ENCODE data around the gene TIPRL.
"Not testable (repeated sequence)": the region's sequence is repeated elsewhere in the genome, so short reads cannot be mapped to it uniquely, and the experiment has no call there.

Gene TIPRL

DNA sequence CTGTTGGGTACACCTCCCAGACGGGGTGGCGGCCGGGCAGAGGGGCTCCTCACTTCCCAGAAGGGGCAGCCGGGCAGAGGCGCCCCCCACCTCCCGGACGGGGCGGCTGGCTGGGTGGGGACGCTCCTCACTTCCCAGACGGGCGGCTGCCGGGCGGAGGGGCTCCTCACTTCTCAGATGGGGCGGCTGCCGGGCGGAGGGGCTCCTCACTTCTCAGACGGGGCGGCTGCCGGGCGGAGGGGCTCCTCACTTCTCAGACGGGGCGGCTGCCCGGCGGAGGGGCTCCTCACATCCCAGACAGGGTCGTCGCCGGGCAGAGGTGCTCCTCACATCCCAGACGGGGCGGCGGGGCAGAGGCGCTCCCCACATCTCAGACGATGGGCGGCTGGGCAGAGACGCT is 28.9 kb downstream of the TIPRL start:
- H3K27ac Mint-ChIP-seq; H3K4me1 Mint-ChIP-seq; ATAC-seq (replicated peaks); H3K4me3 Mint-ChIP-seq; DNase-seq; H3K27me3 Mint-ChIP-seq; H3K9me3 Mint-ChIP-seq: not testable (repeated sequence)
- H3K36me3 Mint-ChIP-seq = peaks cover 20 to 42% of the 10 kb centered on the region in 2 donors

DNA sequence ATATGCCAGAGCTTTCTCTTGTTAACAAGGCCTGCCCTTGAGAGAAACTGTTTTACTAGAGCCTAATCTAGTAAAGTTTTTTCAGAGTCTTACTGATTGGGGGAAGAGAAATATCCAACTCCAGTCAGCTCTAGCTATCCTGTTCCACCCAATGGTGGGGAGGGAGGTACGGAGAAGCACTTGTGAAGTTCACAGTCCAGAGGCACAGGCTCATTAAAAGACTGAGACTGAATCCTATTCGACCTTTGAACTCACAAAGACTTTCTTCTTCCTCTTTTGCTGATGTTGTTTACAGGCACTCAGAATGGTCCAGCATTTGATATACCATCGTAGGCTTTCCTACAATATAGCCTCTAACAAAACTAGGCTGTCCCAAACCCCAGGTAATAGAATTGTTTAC is 31.6 kb downstream of the TIPRL start:
- no peaks in the 10 kb centered on the region for H3K4me1 Mint-ChIP-seq
- peaks cover 15 to 27% of the 10 kb centered on the region in 2 donors for H3K36me3 Mint-ChIP-seq
- no peak overlapping the region for H3K4me3 Mint-ChIP-seq
- H3K9me3 Mint-ChIP-seq = peaks cover 13 to 15% of the 10 kb centered on the region in 2 donors
- ATAC-seq (replicated peaks) (no peak), DNase-seq (no peak)
- H3K27me3 Mint-ChIP-seq = no peaks in the 10 kb centered on the region
- no peak overlapping the region for H3K27ac Mint-ChIP-seq

DNA sequence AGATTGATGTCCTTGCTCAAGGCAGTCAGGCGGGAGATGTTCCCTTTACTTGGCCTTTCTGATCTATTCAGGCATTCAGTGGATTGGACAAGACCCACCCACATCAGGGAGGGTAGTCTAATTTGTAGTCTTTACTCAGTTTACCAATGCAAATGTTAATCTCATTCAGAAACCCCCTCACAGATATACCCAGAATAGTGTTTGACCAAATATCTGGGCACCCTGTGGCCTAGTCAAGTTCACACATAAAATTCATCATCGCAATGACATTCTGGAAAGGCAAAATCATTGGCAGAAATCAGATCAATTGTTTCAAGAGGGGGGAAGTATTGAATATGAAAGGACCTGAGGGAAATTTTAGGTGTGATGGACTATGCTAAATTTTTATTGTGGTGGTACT is 34.6 kb downstream of the TIPRL start:
- DNase-seq = no peak
- no peak for ATAC-seq (replicated peaks)
- H3K36me3 Mint-ChIP-seq = peaks cover 10 to 16% of the 10 kb centered on the region in 2 donors
- H3K9me3 Mint-ChIP-seq = peaks cover 9 to 15% of the 10 kb centered on the region in 2 donors
- no peaks in the 10 kb centered on the region for H3K27me3 Mint-ChIP-seq
- H3K27ac Mint-ChIP-seq = no peak overlapping the region
- H3K4me1 Mint-ChIP-seq = no peaks in the 10 kb centered on the region
- no peak overlapping the region for H3K4me3 Mint-ChIP-seq

DNA sequence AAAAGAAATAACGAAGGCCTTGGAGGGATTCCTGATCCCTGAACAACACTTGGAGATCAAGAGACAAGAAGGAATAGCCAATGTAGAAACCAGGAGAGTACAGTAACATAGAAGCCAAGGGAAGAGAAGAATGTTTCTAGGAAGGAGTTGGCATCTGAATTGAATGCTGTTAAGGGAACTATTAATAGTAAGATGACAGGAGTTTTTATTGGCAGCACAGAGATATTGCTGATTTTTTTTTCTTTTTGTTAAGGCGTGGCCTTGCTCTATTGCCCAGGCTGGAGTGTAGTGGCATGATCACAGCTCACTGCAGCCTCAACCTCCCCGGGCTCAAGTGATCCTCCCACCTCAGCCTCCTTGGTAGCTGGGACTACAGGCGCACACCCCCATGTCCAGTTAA is 37.4 kb downstream of the TIPRL start:
- no peaks in the 10 kb centered on the region for H3K27me3 Mint-ChIP-seq
- H3K27ac Mint-ChIP-seq = no peak overlapping the region
- peaks cover 8 to 11% of the 10 kb centered on the region in 2 donors for H3K36me3 Mint-ChIP-seq
- no peak overlapping the region for H3K4me3 Mint-ChIP-seq
- no peak for ATAC-seq (replicated peaks)
- H3K9me3 Mint-ChIP-seq = peaks cover 9 to 14% of the 10 kb centered on the region in 2 donors
- no peaks in the 10 kb centered on the region for H3K4me1 Mint-ChIP-seq
- DNase-seq = no peak

DNA sequence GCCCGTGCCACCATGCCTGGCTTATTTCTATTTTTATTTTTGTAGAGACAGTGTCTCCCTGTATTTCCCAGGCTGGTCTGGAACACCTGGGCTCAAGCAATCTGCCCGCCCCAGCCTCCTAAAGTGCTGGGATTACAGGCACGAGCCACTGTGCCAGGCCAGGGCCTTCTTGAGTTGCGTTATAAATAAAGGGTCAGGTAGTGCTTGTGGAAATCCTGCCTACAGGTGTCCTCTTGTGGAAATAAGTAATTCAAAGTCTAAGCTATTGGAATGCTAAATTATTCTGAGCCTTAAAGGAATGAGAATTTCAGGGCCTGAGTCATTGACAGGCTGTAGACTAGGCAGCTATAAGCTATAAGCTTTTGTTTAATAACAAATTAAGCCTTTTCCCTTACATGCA is 38.9 kb downstream of the TIPRL start:
- no peak for ATAC-seq (replicated peaks)
- DNase-seq = no peak
- Mint-ChIP-seq H3K36me3 (peaks cover 4 to 7% of the 10 kb centered on the region in 2 donors), H3K4me3 (no peak overlapping the region), H3K27me3 (no peaks in the 10 kb centered on the region), H3K4me1 (no peaks in the 10 kb centered on the region), H3K27ac (no peak overlapping the region), H3K9me3 (peaks cover 5 to 9% of the 10 kb centered on the region in 2 donors)

DNA sequence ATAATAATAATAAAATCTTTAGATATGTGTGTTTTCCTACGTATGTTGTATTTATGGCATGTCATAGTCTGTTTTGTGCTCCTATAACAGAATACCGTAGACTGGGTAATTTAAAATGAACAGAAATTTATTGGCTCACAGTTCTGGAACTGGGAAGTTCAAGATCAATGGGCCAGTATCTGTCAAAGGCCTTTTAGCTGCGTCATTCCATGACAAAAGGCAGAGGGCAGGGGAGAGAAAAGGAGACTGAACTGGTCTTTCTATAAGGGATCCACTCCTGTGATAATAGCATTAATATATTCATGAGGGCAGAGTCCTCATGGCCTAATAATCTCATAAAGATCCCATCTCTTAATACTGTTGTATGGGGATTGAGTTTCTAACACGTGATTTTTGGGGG is 39.9 kb downstream of the TIPRL start:
- DNase-seq (no peak), ATAC-seq (replicated peaks) (no peak)
- no peaks in the 10 kb centered on the region for H3K36me3 Mint-ChIP-seq
- H3K27ac Mint-ChIP-seq = no peak overlapping the region
- H3K9me3 Mint-ChIP-seq = no peaks in the 10 kb centered on the region
- H3K4me1 Mint-ChIP-seq = no peaks in the 10 kb centered on the region
- peaks cover 0 to 5% of the 10 kb centered on the region in 2 donors for H3K27me3 Mint-ChIP-seq
- no peak overlapping the region for H3K4me3 Mint-ChIP-seq

DNA sequence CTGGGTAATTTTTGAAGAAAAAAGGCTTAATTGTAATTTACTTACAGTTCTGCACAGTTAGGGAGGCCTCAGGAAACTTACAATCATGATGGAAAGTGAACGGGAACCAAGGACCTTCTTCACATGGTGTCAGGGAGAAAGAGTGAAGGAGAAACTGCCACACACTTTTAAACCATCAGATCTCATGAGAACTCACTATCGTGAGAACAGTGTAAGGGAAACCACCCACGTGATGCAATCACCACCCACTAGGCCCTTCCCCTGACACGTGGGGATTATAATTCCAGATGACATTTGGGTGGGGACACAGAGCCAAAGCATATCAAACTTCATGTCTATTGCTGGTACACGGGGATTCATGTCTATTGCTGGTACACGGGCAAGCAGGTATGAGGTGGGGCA is 41.7 kb downstream of the TIPRL start:
- Mint-ChIP-seq H3K27ac (no peak overlapping the region), H3K4me1 (peaks cover 8 to 13% of the 10 kb centered on the region in 2 donors), H3K27me3 (peaks cover 0 to 5% of the 10 kb centered on the region in 2 donors), H3K9me3 (no peaks in the 10 kb centered on the region), H3K36me3 (no peaks in the 10 kb centered on the region), H3K4me3 (no peak overlapping the region)
- no peak for ATAC-seq (replicated peaks)
- DNase-seq = no peak

DNA sequence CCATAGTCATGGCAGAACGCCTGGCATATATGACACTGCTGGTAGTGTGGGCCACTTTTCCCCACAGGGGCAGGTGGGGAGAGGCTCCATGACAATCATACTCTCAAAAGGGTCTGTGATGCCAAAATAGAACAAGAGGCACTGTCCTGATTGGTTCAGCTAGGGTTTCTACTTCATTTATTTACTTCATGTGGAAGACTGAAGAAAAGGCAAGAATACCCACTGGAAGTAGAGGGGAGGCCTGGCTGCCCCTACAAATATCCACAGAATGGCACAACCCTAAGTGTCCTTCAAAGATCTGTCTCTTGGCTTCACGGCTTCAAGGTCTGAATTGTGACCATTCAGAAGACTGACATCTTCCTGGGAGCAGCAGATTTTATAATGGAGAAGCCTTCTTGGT is 42.5 kb downstream of the TIPRL start:
- Mint-ChIP-seq H3K27me3 (peaks cover 0 to 5% of the 10 kb centered on the region in 2 donors), H3K36me3 (no peaks in the 10 kb centered on the region), H3K4me1 (peaks cover 8 to 14% of the 10 kb centered on the region in 2 donors), H3K9me3 (no peaks in the 10 kb centered on the region), H3K27ac (no peak overlapping the region), H3K4me3 (no peak overlapping the region)
- ATAC-seq (replicated peaks) = no peak
- no peak for DNase-seq

DNA sequence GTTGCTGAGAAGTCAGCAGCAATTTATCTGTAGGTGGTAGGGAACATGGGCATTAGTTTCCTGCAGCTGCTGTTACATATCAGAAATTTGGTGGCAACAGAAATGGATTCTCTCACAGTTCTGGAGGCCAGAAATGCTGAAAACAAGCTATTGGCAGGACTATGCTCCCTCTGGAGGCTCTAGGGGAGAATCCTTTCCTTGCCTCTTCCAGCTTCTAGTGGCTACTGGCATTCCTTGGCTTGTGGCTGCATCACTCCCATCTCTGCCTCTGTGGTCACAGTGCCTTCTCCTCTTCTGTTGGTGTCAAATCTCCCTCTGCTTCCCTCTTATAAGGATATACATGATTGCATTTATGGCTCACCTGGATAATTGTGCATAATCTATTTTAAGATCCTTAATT is 44.5 kb downstream of the TIPRL start:
- DNase-seq = no peak
- Mint-ChIP-seq H3K9me3 (no peaks in the 10 kb centered on the region), H3K27ac (no peak overlapping the region), H3K4me3 (no peak overlapping the region), H3K4me1 (peaks cover 19 to 28% of the 10 kb centered on the region in 2 donors), H3K36me3 (peaks cover 1 to 9% of the 10 kb centered on the region in 2 donors), H3K27me3 (peaks cover 0 to 5% of the 10 kb centered on the region in 2 donors)
- ATAC-seq (replicated peaks) = no peak

DNA sequence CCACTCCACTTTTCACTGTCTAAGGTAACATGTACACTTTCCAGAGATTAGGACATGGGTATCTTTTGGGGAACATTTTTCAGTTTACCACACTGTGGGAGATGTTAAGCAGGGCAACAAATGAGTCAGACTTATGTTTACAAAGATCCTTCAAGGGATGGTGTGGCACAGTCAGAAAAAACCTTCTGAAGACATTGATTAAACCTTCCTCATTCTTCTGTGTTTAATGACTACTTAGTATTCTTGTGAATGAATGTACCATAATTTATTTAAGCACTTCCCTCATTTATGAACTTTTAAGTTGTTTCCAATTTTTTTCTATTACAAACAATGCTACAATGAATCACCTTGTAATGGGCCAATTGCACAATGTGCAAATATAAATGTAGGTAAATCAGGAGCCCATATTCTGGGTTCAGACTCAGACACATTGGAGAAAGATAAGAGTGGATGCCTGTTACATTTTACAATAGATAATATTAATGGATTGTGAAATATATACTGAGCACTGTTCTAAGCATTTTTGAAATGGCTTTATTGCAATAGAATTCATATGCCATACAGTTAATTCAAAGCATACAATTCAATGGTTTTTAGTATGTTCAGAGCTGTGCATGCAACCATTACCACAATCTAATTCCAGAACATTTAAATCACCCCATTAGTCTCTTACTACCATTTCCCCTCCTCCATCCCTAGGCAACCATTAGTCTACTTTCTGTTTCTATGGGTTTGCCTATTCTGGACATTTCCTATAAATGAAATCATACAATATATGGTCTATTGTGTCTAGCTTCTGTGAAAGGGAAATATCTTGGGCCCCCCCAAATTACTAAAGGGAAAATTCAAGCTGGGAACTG is 45.1 kb downstream of the TIPRL start:
- Mint-ChIP-seq H3K27ac (no peak overlapping the region), H3K9me3 (no peaks in the 10 kb centered on the region), H3K36me3 (peaks cover 1 to 10% of the 10 kb centered on the region in 2 donors), H3K27me3 (peaks cover 0 to 5% of the 10 kb centered on the region in 2 donors), H3K4me1 (peaks cover 24 to 35% of the 10 kb centered on the region in 2 donors), H3K4me3 (no peak overlapping the region)
- no peak for DNase-seq
- ATAC-seq (replicated peaks) = no peak

DNA sequence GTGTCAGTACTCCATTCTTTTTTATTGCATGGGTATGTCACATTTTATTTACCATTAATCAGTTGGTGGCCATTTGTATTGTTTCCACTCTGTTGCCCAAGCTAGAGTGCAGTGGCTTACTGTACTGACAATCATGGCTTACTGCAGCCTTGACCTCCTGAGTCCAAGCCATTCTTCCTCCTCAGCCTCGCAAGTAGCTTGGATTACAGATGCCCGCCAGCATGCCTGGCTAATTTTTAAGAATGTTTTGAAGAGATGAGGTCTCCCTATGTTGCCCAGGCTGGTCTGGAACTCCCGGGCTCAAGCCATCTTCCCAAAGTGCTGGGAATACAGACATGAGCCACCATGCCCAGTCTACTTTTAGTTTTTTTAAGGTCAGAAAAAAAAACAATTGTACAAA is 46.2 kb downstream of the TIPRL start:
- DNase-seq = peak; percentile 23
- peak in 1 of 2 donors; percentile 18 for ATAC-seq (replicated peaks)
- Mint-ChIP-seq H3K27ac (peak overlapping the region; percentile 94), H3K4me3 (peak overlapping the region; percentile 94 to 95), H3K36me3 (peaks cover 9 to 21% of the 10 kb centered on the region in 2 donors), H3K4me1 (peaks cover 33 to 46% of the 10 kb centered on the region in 2 donors), H3K27me3 (peaks cover 0 to 5% of the 10 kb centered on the region in 2 donors), H3K9me3 (no peaks in the 10 kb centered on the region)

DNA sequence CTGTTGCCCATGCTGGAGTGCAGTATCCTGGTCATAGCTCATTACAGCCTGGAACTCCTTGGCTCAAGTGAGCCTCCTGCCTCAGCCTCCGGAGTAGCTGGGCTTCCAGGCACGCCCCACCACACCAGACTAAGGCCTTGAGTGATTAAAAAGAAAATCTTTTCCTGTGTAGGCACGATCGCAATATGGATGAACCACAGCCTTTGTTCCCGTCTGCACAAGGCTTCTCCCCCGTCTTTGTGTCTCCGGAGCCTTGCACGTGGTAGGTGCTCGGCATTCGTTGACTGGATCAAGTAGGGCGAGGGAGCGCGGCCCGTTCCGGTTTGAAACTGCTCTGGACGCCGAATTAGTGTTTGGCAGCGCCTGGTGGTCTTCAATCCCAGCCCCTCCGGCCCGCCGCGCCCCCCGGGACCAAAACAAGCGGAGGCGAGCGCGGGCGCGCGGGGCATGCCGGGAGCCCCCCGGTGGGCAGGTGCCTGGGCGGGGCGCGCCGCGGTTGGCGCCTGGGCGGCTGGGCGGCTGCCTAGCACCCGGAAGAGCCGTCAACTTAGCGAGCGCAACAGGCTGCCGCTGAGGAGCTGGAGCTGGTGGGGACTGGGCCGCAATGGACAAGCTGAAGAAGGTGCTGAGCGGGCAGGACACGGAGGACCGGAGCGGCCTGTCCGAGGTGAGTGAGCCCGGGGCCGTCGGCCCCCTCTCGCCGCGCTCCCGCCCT is 46.9 kb downstream of the TIPRL start, which contains the start of gene SFT2D2:
Gene SFT2D2, plus strand, starts transcription at position 529 of the 715 bp plus-strand sequence. Its CDS starts 76 bp downstream, at position 605.
- Mint-ChIP-seq H3K4me3 (peak within 1 kb of the TSS; percentile 94 to 95), H3K4me1 (peaks cover 34 to 47% of the 10 kb centered on the region in 2 donors), H3K27me3 (peaks cover 0 to 5% of the 10 kb centered on the region in 2 donors), H3K27ac (peak within 1 kb of the TSS; percentile 94), H3K9me3 (no peaks in the 10 kb centered on the region), H3K36me3 (peaks cover 9 to 24% of the 10 kb centered on the region in 2 donors)
- ATAC-seq (replicated peaks) = peak; percentile 84 to 86
- peak; percentile 79 for DNase-seq

DNA sequence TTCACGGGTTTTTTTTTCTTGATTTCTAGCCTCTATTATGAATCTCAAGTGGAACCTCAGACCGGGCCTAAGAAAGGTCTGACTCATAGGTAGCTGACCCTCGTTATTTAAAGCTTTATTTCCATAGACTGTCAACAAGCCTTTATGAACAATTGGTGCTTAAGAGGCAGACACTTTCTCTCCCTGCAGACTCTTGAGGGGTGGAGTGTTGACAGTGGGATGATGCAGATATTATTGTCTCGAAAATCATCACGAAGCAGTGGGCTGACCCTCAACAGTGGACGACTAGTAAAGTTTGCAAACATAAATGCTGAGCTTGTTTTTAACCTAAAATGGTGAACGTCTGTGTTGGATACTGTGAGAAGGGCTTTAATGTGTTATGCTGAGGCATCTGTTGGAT is 48.9 kb downstream of the TIPRL start:
- H3K4me1 Mint-ChIP-seq = peaks cover 40 to 55% of the 10 kb centered on the region in 2 donors
- ATAC-seq (replicated peaks) = no peak
- peak overlapping the region; percentile 94 to 95 for H3K4me3 Mint-ChIP-seq
- no peak for DNase-seq
- peak overlapping the region; percentile 88 for H3K27ac Mint-ChIP-seq
- peaks cover 0 to 5% of the 10 kb centered on the region in 2 donors for H3K27me3 Mint-ChIP-seq
- peaks cover 17 to 40% of the 10 kb centered on the region in 2 donors for H3K36me3 Mint-ChIP-seq
- no peaks in the 10 kb centered on the region for H3K9me3 Mint-ChIP-seq

DNA sequence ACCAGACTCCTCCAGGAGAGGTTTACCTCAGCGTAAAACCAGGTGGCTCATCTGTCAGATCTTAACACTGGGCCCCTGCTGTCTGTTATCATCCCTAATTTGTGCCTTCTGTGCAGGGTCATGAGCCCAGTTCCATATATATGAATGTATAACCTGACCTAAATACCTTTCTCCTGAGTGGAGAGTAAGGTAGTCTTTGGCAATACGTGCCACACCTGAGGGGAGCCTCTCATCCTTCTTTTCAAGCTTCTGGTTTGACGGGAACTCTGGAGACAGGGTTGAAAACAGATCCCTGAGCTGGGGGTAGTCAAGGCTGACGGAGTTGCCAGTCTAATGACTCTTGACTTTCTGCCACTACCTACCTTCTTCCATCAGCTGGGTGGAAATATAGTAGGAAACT is 51.1 kb downstream of the TIPRL start:
- Mint-ChIP-seq H3K4me1 (peaks cover 47 to 70% of the 10 kb centered on the region in 2 donors), H3K27me3 (no peaks in the 10 kb centered on the region), H3K4me3 (peak overlapping the region; percentile 29 to 45), H3K36me3 (peaks cover 33 to 61% of the 10 kb centered on the region in 2 donors), H3K27ac (no peak overlapping the region), H3K9me3 (no peaks in the 10 kb centered on the region)
- DNase-seq = no peak
- ATAC-seq (replicated peaks) = no peak

Data from stimulated activated naive B cell treated with anti-CD40 and anti-IgM and Interleukin-4, amounts not matched to agents 10 μg/mL and 1 μg/mL and 100 μg/mL, for 72 hours (primary cell).